ENCODE data around the gene OR4N2.
"Not testable (repeated sequence)": the region's sequence is repeated elsewhere in the genome, so short reads cannot be mapped to it uniquely, and the experiment has no call there.

OR4N2 gene

GRCh38 chr14:19803470-19803869, at the start of gene OR4N2:
TSS of gene OR4N2 (plus strand) at chr14:19803770. CDS start at chr14:19827449, 23,679 bp downstream.
- not testable (repeated sequence) for DNase-seq

GRCh38 chr14:19754172-19754571, 49.4 kb upstream of the OR4N2 start:
- no peak for DNase-seq

- DNase-seq: not testable (repeated sequence)
Observed at GRCh38 chr14:19771491-19771890, 32.1 kb upstream of the OR4N2 start.

- DNase-seq: no peak
Observed at GRCh38 chr14:19771895-19772430, 31.6 kb upstream of the OR4N2 start.

- not testable (repeated sequence) for DNase-seq
Observed at GRCh38 chr14:19772454-19772853, 31.1 kb upstream of the OR4N2 start.

- not testable (repeated sequence) for DNase-seq
Observed at GRCh38 chr14:19773204-19773603, 30.4 kb upstream of the OR4N2 start, which contains the start of gene OR4M1. TSS of gene OR4M1 (plus strand) at chr14:19773504. CDS start at chr14:19780323, 6,819 bp downstream.

- DNase-seq: no peak
Observed at GRCh38 chr14:19775587-19775986, 28.0 kb upstream of the OR4N2 start.

- DNase-seq: not testable (repeated sequence)
Observed at GRCh38 chr14:19785848-19786247, 17.7 kb upstream of the OR4N2 start.

GRCh38 chr14:19787318-19787717, 16.3 kb upstream of the OR4N2 start:
- DNase-seq: not testable (repeated sequence)

GRCh38 chr14:19788150-19788549, 15.4 kb upstream of the OR4N2 start:
- not testable (repeated sequence) for DNase-seq

- not testable (repeated sequence) for DNase-seq
Observed at GRCh38 chr14:19796520-19797108, 7.0 kb upstream of the OR4N2 start.

GRCh38 chr14:19799880-19800279, 3.7 kb upstream of the OR4N2 start:
- no peak for DNase-seq

- no peak for DNase-seq
Observed at GRCh38 chr14:19800282-19801117, 3.1 kb upstream of the OR4N2 start.

GRCh38 chr14:19801118-19801464, 2.5 kb upstream of the OR4N2 start:
- no peak for DNase-seq

- DNase-seq: not testable (repeated sequence)
Observed at GRCh38 chr14:19813171-19813920, 9.8 kb downstream of the OR4N2 start.

GRCh38 chr14:19819879-19820278, 16.3 kb downstream of the OR4N2 start:
- DNase-seq: not testable (repeated sequence)

GRCh38 chr14:19821016-19821415, 17.4 kb downstream of the OR4N2 start:
- DNase-seq: not testable (repeated sequence)

- DNase-seq: no peak
Observed at GRCh38 chr14:19823178-19823577, 19.6 kb downstream of the OR4N2 start.

GRCh38 chr14:19823765-19824164, 20.2 kb downstream of the OR4N2 start:
- no peak for DNase-seq

GRCh38 chr14:19827626-19828244, 24.2 kb downstream of the OR4N2 start:
- not testable (repeated sequence) for DNase-seq

- DNase-seq: no peak
Observed at GRCh38 chr14:19828314-19828713, 24.7 kb downstream of the OR4N2 start.

GRCh38 chr14:19834203-19834848, 30.8 kb downstream of the OR4N2 start:
- DNase-seq: not testable (repeated sequence)
